CD14-positive monocyte (primary cell): Measurements from ENCODE around the gene COL4A1. TPM values are rescaled to one million over a fixed set of nuclear protein-coding genes. Genes with fewer than 3 reads are reported as not detected.

Experiments
- DNase-seq, 3 donors: peaks; one replicate each; pipeline ENCODE4 v3.0.0-alpha.2; 2011 to 2022
- H2AFZ ChIP-seq: 2 replicates; pipeline ENCODE4 v1.6.0; 2012; ENCODE audit warnings: mild to moderate bottlenecking, low read depth, low read length, inconsistent platforms; ENCODE audit not compliant: insufficient read depth, poor library complexity, severe bottlenecking
- H3K27ac ChIP-seq, 2 donors: 1 replicate in 1 of 2; 2 replicates in 1 of 2; pipeline ENCODE4 v1.5.1; 2012 to 2013; ENCODE audit warnings: low read length in 2 of 2, control low read depth in 1 of 2, inconsistent platforms in 1 of 2, low read depth in 1 of 2, mild to moderate bottlenecking in 1 of 2
- H3K27me3 ChIP-seq, 2 donors: one replicate each; pipeline versions ENCODE4 v1.6.0 to v1.6.1; 2011 to 2013; ENCODE audit warnings: low read length in 2 of 2; ENCODE audit not compliant: control insufficient read depth in 2 of 2, insufficient read depth in 2 of 2
- H3K36me3 ChIP-seq, 2 donors: replicated peaks in 1 of 2; 1 replicate in 1 of 2; 2 replicates in 1 of 2; pipeline versions ENCODE4 v1.5.1 to v1.6.1; 2012 to 2013; ENCODE audit warnings: low read length in 2 of 2, control low read depth in 1 of 2, inconsistent platforms in 1 of 2, mild to moderate bottlenecking in 1 of 2; ENCODE audit not compliant: insufficient read depth in 2 of 2, control insufficient read depth in 1 of 2
- H3K4me1 ChIP-seq, 2 donors: 1 replicate in 1 of 2; 2 replicates in 1 of 2; pipeline versions ENCODE4 v1.5.1 to v1.6.1; 2012 to 2013; ENCODE audit warnings: low read length in 2 of 2, control low read depth in 1 of 2, inconsistent platforms in 1 of 2, mild to moderate bottlenecking in 1 of 2, moderate library complexity in 1 of 2; ENCODE audit not compliant: insufficient read depth in 2 of 2, control insufficient read depth in 1 of 2
- H3K4me2 ChIP-seq: replicated peaks from 2 replicates; pipeline ENCODE3; 2012; ENCODE audit warnings: low read length, moderate library complexity, mild to moderate bottlenecking; ENCODE audit not compliant: poor library complexity, severe bottlenecking; ENCODE audit errors: extremely low read depth
- H3K4me3 ChIP-seq, 3 experiments: fragments of 200-600 bp in 1 of 3; sonication (generic) in 1 of 3; replicated peaks in 1 of 3; 1 replicate in 2 of 3; 2 replicates in 1 of 3; pipeline ENCODE4 v1.5.1; 2011 to 2013; ENCODE audit warnings: low read length in 3 of 3, mild to moderate bottlenecking in 3 of 3, control low read depth in 2 of 3, low read depth in 2 of 3, inconsistent platforms in 1 of 3, moderate library complexity in 1 of 3
- H3K79me2 ChIP-seq: 2 replicates; pipeline ENCODE4 v1.6.0; 2012; ENCODE audit warnings: mild to moderate bottlenecking, control low read depth, inconsistent platforms, low read length, moderate library complexity; ENCODE audit not compliant: insufficient read depth
- H3K9ac ChIP-seq: 2 replicates; pipeline ENCODE4 v1.6.0; 2017; ENCODE audit warnings: low read length, mild to moderate bottlenecking; ENCODE audit not compliant: insufficient read depth, poor library complexity, severe bottlenecking
- H3K9me3 ChIP-seq, 2 donors: replicated peaks in 1 of 2; 1 replicate in 1 of 2; 2 replicates in 1 of 2; pipeline versions ENCODE4 v1.5.1 to v1.6.1; 2012 to 2013; ENCODE audit warnings: low read length in 2 of 2, control low read depth in 1 of 2; ENCODE audit not compliant: control insufficient read depth in 1 of 2, insufficient read depth in 1 of 2
- H4K20me1 ChIP-seq: 2 replicates; pipeline ENCODE4 v1.6.0; 2012; ENCODE audit warnings: mild to moderate bottlenecking, low read length, control low read depth, moderate library complexity; ENCODE audit not compliant: insufficient read depth
- H3K27ac Mint-ChIP-seq, 7 donors: one replicate each; pipeline ENCODE4 v1.8.0; 2020; ENCODE audit warnings: mild to moderate bottlenecking in 7 of 7, mixed read lengths in 7 of 7, moderate library complexity in 6 of 7, inconsistent platforms in 2 of 7
- H3K27me3 Mint-ChIP-seq, 3 donors: one replicate each; pipeline ENCODE4 v1.8.0; 2021 to 2022; ENCODE audit warnings: low read depth in 3 of 3, mild to moderate bottlenecking in 3 of 3, mixed read lengths in 3 of 3, moderate library complexity in 3 of 3, inconsistent platforms in 1 of 3
- H3K36me3 Mint-ChIP-seq, 2 donors: one replicate each; pipeline ENCODE4 v1.8.0; 2020; ENCODE audit warnings: mixed read lengths in 2 of 2, inconsistent platforms in 1 of 2, mild to moderate bottlenecking in 1 of 2
- H3K4me1 Mint-ChIP-seq: one replicate; pipeline ENCODE4 v1.8.0; 2020; ENCODE audit warnings: mild to moderate bottlenecking, mixed read lengths
- H3K4me3 Mint-ChIP-seq, 2 donors: one replicate each; pipeline ENCODE4 v1.8.0; 2020; ENCODE audit warnings: mild to moderate bottlenecking in 2 of 2, mixed read lengths in 2 of 2, moderate library complexity in 1 of 2
- H3K9me3 Mint-ChIP-seq, 7 donors: one replicate each; pipeline ENCODE4 v1.8.0; 2020 to 2022; ENCODE audit warnings: mixed read lengths in 7 of 7, mild to moderate bottlenecking in 6 of 7, moderate library complexity in 6 of 7, inconsistent platforms in 2 of 7
- WGBS: methylation state at CpG from one replicate; pipeline ENCODE4 v1.1.5; 2013; ENCODE audit warnings: missing lambda C conversion rate; ENCODE audit not compliant: insufficient coverage; 5-methylcytosine and 5-hydroxymethylcytosine counted together
- intact Hi-C, 2 donors: fragments of 100-400 bp; cut with micrococcal nuclease; formaldehyde crosslinking; loops; one replicate each; pipeline versions ENCODE4 v1.15.0 to v1.15.1; 2023
- polyA plus RNA-seq, 3 donors: library from polyadenylated mRNA; depleted of rRNA in 1 of 3; unstranded in 2 of 3; stranded (reverse) in 1 of 3; fragments of 300-500 nt in 2 of 3; fragments of >200 nt in 1 of 3; fragmentation: Illumina TruSeq in 2 of 3; gene quantifications; 1 replicate in 2 of 3; 2 replicates in 1 of 3; pipeline ENCODE4 v1.2.3, GENCODE V29; 2012 to 2021
- TF ChIP-seq, protein P1 (sequence below): fragments of 200-600 bp; IDR thresholded peaks from one replicate; pipeline ENCODE4 v1.8.0; 2022; ENCODE audit warnings: antibody characterized with exemption, mild to moderate bottlenecking

The COL4A1 gene
- polyA plus RNA-seq, 3 donors = 0.16 to 0.25 TPM; not detected in 1

- no peak overlapping the region for H3K27ac Mint-ChIP-seq
- no peaks in the 10 kb centered on the region for H3K4me1 Mint-ChIP-seq
- Histone ChIP-seq H3K27me3 (no peaks in the 10 kb centered on the region), H3K4me3 (no peak overlapping the region), H3K9ac (no peak overlapping the region), H2AFZ (no peak overlapping the region), H4K20me1 (no peaks in the 10 kb centered on the region), H3K4me2 (no peak overlapping the region), H3K9me3 (no peaks in the 10 kb centered on the region), H3K4me1 (no peaks in the 10 kb centered on the region), H3K79me2 (no peaks in the 10 kb centered on the region), H3K27ac (no peak overlapping the region), H3K36me3 (no peaks in the 10 kb centered on the region)
- H3K36me3 Mint-ChIP-seq = no peaks in the 10 kb centered on the region
- H3K27me3 Mint-ChIP-seq = peaks cover 9 to 21% (median 11%) of the 10 kb centered on the region in 3 donors
- intact Hi-C loops = no loop called here
- no peak for DNase-seq
- TF ChIP-seq, protein P1, sequence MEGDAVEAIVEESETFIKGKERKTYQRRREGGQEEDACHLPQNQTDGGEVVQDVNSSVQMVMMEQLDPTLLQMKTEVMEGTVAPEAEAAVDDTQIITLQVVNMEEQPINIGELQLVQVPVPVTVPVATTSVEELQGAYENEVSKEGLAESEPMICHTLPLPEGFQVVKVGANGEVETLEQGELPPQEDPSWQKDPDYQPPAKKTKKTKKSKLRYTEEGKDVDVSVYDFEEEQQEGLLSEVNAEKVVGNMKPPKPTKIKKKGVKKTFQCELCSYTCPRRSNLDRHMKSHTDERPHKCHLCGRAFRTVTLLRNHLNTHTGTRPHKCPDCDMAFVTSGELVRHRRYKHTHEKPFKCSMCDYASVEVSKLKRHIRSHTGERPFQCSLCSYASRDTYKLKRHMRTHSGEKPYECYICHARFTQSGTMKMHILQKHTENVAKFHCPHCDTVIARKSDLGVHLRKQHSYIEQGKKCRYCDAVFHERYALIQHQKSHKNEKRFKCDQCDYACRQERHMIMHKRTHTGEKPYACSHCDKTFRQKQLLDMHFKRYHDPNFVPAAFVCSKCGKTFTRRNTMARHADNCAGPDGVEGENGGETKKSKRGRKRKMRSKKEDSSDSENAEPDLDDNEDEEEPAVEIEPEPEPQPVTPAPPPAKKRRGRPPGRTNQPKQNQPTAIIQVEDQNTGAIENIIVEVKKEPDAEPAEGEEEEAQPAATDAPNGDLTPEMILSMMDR = no peak
- H3K4me3 Mint-ChIP-seq = no peak overlapping the region
- no CpG with 5 or more reads among the region's 1 CpG for WGBS
- peaks cover 0 to 7% (median 0%) of the 10 kb centered on the region in 7 donors for H3K9me3 Mint-ChIP-seq
Observed at GRCh38 chr13:110350049-110350448, 43.1 kb upstream of the COL4A1 start.

GRCh38 chr13:110349239-110349638, 42.3 kb upstream of the COL4A1 start:
- H3K27me3 Mint-ChIP-seq = peaks cover 8 to 20% (median 11%) of the 10 kb centered on the region in 3 donors
- no peak overlapping the region for H3K4me3 Mint-ChIP-seq
- Histone ChIP-seq H3K27ac (no peak overlapping the region), H3K9me3 (no peaks in the 10 kb centered on the region), H3K4me2 (no peak overlapping the region), H3K27me3 (no peaks in the 10 kb centered on the region), H3K9ac (no peak overlapping the region), H4K20me1 (no peaks in the 10 kb centered on the region), H2AFZ (no peak overlapping the region), H3K4me1 (no peaks in the 10 kb centered on the region), H3K36me3 (no peaks in the 10 kb centered on the region), H3K4me3 (no peak overlapping the region), H3K79me2 (no peaks in the 10 kb centered on the region)
- H3K9me3 Mint-ChIP-seq = peaks cover 0 to 7% (median 0%) of the 10 kb centered on the region in 7 donors
- TF ChIP-seq, protein P1 = no peak
- H3K27ac Mint-ChIP-seq = no peak overlapping the region
- intact Hi-C loops = no loop called here
- no peak for DNase-seq
- no peaks in the 10 kb centered on the region for H3K36me3 Mint-ChIP-seq
- no peaks in the 10 kb centered on the region for H3K4me1 Mint-ChIP-seq
- WGBS = 95% methylated on average over 4 of the region's 5 CpGs
